H1 (cell line): ENCODE data around the gene ZNF3. TPM values are rescaled to one million over a fixed set of nuclear protein-coding genes. Genes with fewer than 3 reads are reported as not detected.

Source experiments
- CTCF ChIA-PET: fragments of 300-600 bp; sonication (Branson Sonifier 250); formaldehyde crosslinking; loops from one replicate; lab custom pipeline; 2021; ENCODE audit not compliant: partially characterized antibody; lab: Charles Lee
- POLR2A ChIA-PET: fragments of 300-600 bp; sonication (Branson Sonifier 250); formaldehyde crosslinking; loops from one replicate; lab custom pipeline; 2021; ENCODE audit warnings: inconsistent platforms; ENCODE audit not compliant: partially characterized antibody; lab: Charles Lee
- DNase-seq, 2 experiments: peaks; one replicate each; pipeline versions ENCODE4 v3.0.0 to v3.0.0-alpha.2; 2010 to 2022; ENCODE audit warnings: low spot score in 2 of 2, low read depth in 1 of 2, mixed read lengths in 1 of 2
- FAIRE-seq: peaks from 2 replicates; lab custom pipeline; 2011; peaks lifted over from hg19 to GRCh38; lab: Jason Lieb, UNC
- H2AFZ ChIP-seq: 2 replicates; pipeline ENCODE4 v1.8.1; 2012; ENCODE audit warnings: low read length, inconsistent platforms
- H2AK5ac ChIP-seq: 2 replicates; pipeline ENCODE4 v1.6.1; 2013; ENCODE audit warnings: low read depth, low read length
- H2BK120ac ChIP-seq: replicated peaks from 2 replicates; pipeline ENCODE3; 2013; ENCODE audit warnings: low read depth, low read length, inconsistent platforms
- H2BK12ac ChIP-seq: 2 replicates; pipeline ENCODE4 v1.6.1; 2013; ENCODE audit warnings: low read depth, low read length
- H2BK15ac ChIP-seq: 2 replicates; pipeline ENCODE4 v1.6.1; 2013; ENCODE audit warnings: low read length
- H2BK20ac ChIP-seq: 2 replicates; pipeline ENCODE4 v1.6.1; 2013; ENCODE audit warnings: low read length
- H2BK5ac ChIP-seq: 2 replicates; pipeline ENCODE4 v1.6.1; 2013; ENCODE audit warnings: low read depth, low read length
- H3K14ac ChIP-seq: 2 replicates; pipeline ENCODE4 v1.6.1; 2013; ENCODE audit warnings: inconsistent platforms; ENCODE audit not compliant: insufficient read length
- H3K18ac ChIP-seq: 2 replicates; pipeline ENCODE4 v1.6.1; 2013; ENCODE audit warnings: low read length; ENCODE audit errors: extremely low read depth
- H3K23ac ChIP-seq: 2 replicates; pipeline ENCODE4 v1.6.1; 2013; ENCODE audit warnings: inconsistent platforms; ENCODE audit not compliant: insufficient read length
- H3K23me2 ChIP-seq: 2 replicates; pipeline ENCODE4 v1.6.1; 2013; ENCODE audit warnings: low read depth, low read length
- H3K27ac ChIP-seq: 2 replicates; pipeline ENCODE4 v1.6.1; 2011; ENCODE audit warnings: low read depth, low read length, inconsistent platforms
- H3K27me3 ChIP-seq, 4 experiments: replicated peaks in 1 of 4; 1 replicate in 1 of 4; 2 replicates in 3 of 4; pipeline versions ENCODE4 v1.6.1 to v1.8.1; 2011 to 2013; ENCODE audit warnings: low read length in 3 of 4, mild to moderate bottlenecking in 3 of 4, inconsistent platforms in 2 of 4, mixed read lengths in 2 of 4, moderate library complexity in 1 of 4; ENCODE audit not compliant: control insufficient read depth in 3 of 4, insufficient read depth in 3 of 4; ENCODE audit errors: extremely low read depth in 1 of 4
- H3K36me3 ChIP-seq, 4 experiments: 2 replicates each; pipeline versions ENCODE4 v1.6.1 to v1.8.1; 2011 to 2013; ENCODE audit warnings: mild to moderate bottlenecking in 4 of 4, low read length in 3 of 4, moderate library complexity in 2 of 4, control low read depth in 1 of 4, inconsistent platforms in 1 of 4; ENCODE audit not compliant: insufficient read depth in 4 of 4, control insufficient read depth in 2 of 4
- H3K4ac ChIP-seq: replicated peaks from 2 replicates; pipeline ENCODE3; 2013; ENCODE audit warnings: low read length, low read depth, mixed read lengths, inconsistent platforms; ENCODE audit not compliant: insufficient read length
- H3K4me1 ChIP-seq, 4 experiments: replicated peaks in 1 of 4; 1 replicate in 1 of 4; 2 replicates in 3 of 4; pipeline versions ENCODE4 v1.6.1 to v1.8.1; 2011 to 2013; ENCODE audit warnings: low read length in 3 of 4, inconsistent platforms in 2 of 4, mixed read lengths in 1 of 4; ENCODE audit not compliant: insufficient read depth in 4 of 4, control insufficient read depth in 3 of 4
- H3K4me2 ChIP-seq, 2 experiments: 2 replicates each; pipeline versions ENCODE4 v1.6.1 to v1.8.1; 2011 to 2013; ENCODE audit warnings: low read depth in 2 of 2, low read length in 2 of 2, control low read depth in 1 of 2, inconsistent platforms in 1 of 2, mild to moderate bottlenecking in 1 of 2; ENCODE audit not compliant: insufficient read depth in 1 of 2
- H3K4me3 ChIP-seq, 4 experiments: fragments of 200-600, 300-600 bp in 1 of 4; sonication (generic), shearing (Covaris generic), sonication (Bioruptor Twin) in 1 of 4; 2 replicates each; pipeline versions ENCODE4 v1.5.1 to v1.8.1; 2011 to 2016; ENCODE audit warnings: low read length in 4 of 4, low read depth in 3 of 4, control low read depth in 2 of 4, inconsistent platforms in 2 of 4, mild to moderate bottlenecking in 2 of 4, mixed read lengths in 1 of 4, moderate library complexity in 1 of 4; ENCODE audit not compliant: insufficient read depth in 2 of 4; ENCODE audit errors: extremely low read depth in 1 of 4
- H3K56ac ChIP-seq: replicated peaks from 2 replicates; pipeline ENCODE3; 2013; ENCODE audit warnings: low read depth, mild to moderate bottlenecking, mixed read lengths, low read length, inconsistent platforms; ENCODE audit not compliant: insufficient read length
- H3K79me1 ChIP-seq: 2 replicates; pipeline ENCODE4 v1.6.1; 2013; ENCODE audit warnings: low read depth, low read length, control low read depth
- H3K79me2 ChIP-seq, 2 experiments: 2 replicates each; pipeline versions ENCODE4 v1.6.1 to v1.8.1; 2012 to 2013; ENCODE audit warnings: low read length in 2 of 2, mild to moderate bottlenecking in 2 of 2, inconsistent platforms in 1 of 2; ENCODE audit not compliant: insufficient read depth in 2 of 2, control insufficient read depth in 1 of 2
- H3K9ac ChIP-seq, 4 experiments: replicated peaks in 1 of 4; 1 replicate in 1 of 4; 2 replicates in 3 of 4; pipeline versions ENCODE4 v1.6.1 to v1.8.1; 2011 to 2013; ENCODE audit warnings: low read depth in 3 of 4, low read length in 3 of 4, control low read depth in 2 of 4, mild to moderate bottlenecking in 2 of 4, moderate library complexity in 2 of 4, inconsistent platforms in 1 of 4; ENCODE audit errors: extremely low read depth in 1 of 4
- H3K9me3 ChIP-seq, 2 experiments: 2 replicates each; pipeline versions ENCODE4 v1.6.1 to v1.8.1; 2012 to 2013; ENCODE audit warnings: mild to moderate bottlenecking in 2 of 2, moderate library complexity in 2 of 2, control low read depth in 1 of 2, inconsistent platforms in 1 of 2, low read depth in 1 of 2, low read length in 1 of 2, mixed read lengths in 1 of 2; ENCODE audit not compliant: insufficient read depth in 2 of 2
- H4K20me1 ChIP-seq, 2 experiments: replicated peaks in 1 of 2; 2 replicates each; pipeline versions ENCODE3 to v1.8.1; 2011 to 2013; ENCODE audit warnings: inconsistent platforms in 2 of 2, low read length in 2 of 2, mild to moderate bottlenecking in 1 of 2; ENCODE audit not compliant: insufficient read depth in 2 of 2, control insufficient read depth in 1 of 2
- H4K5ac ChIP-seq: 2 replicates; pipeline ENCODE4 v1.6.1; 2013; ENCODE audit warnings: low read length, low read depth, mixed read lengths, inconsistent platforms; ENCODE audit not compliant: insufficient read length
- H4K8ac ChIP-seq: 2 replicates; pipeline ENCODE4 v1.8.0; 2013; ENCODE audit warnings: mild to moderate bottlenecking, moderate library complexity, low read length, inconsistent platforms; ENCODE audit not compliant: insufficient read depth; ENCODE audit errors: extremely low read depth
- H4K91ac ChIP-seq: replicated peaks from 2 replicates; pipeline ENCODE3; 2013; ENCODE audit warnings: low read length, mixed read lengths, inconsistent platforms; ENCODE audit not compliant: insufficient read length
- BCL11A ChIP-seq, 2 experiments: IDR thresholded peaks; one replicate each; pipeline ENCODE4 v1.6.1; 2011; ENCODE audit warnings: low read depth in 2 of 2, low read length in 2 of 2, mild to moderate bottlenecking in 2 of 2
- EP300 ChIP-seq, 2 experiments: IDR thresholded peaks; 1 replicate in 1 of 2; 2 replicates in 1 of 2; pipeline ENCODE4 v1.6.1; 2011 to 2012; ENCODE audit warnings: low read depth in 2 of 2, low read length in 2 of 2, mild to moderate bottlenecking in 2 of 2, borderline replicate concordance in 1 of 2, inconsistent platforms in 1 of 2, moderate library complexity in 1 of 2
- FOSL1 ChIP-seq: IDR thresholded peaks from 2 replicates; pipeline ENCODE4 v1.6.1; 2011; ENCODE audit warnings: mild to moderate bottlenecking, low read depth, low read length, moderate library complexity; ENCODE audit not compliant: insufficient read depth
- GABPA ChIP-seq: IDR thresholded peaks from 2 replicates; pipeline ENCODE4 v1.6.1; 2011; ENCODE audit warnings: mild to moderate bottlenecking, low read length, moderate library complexity, borderline replicate concordance; ENCODE audit not compliant: insufficient read depth
- GTF2F1 ChIP-seq: IDR thresholded peaks from 2 replicates; pipeline ENCODE4 v1.6.1; 2012; ENCODE audit warnings: low read depth, low read length, improper control_type of control experiment, borderline replicate concordance
- PHF8 ChIP-seq: fragments of 200-600 bp; sonication (generic); conservative IDR thresholded peaks from 2 replicates; pipeline ENCODE4 v1.7.1; 2012; ENCODE audit warnings: low read depth, mild to moderate bottlenecking, inconsistent platforms, low read length, moderate library complexity
- POLR2A ChIP-seq, 2 experiments: IDR thresholded peaks; 1 replicate in 1 of 2; 2 replicates in 1 of 2; pipeline ENCODE4 v1.6.1; 2011; ENCODE audit warnings: low read depth in 2 of 2, low read length in 2 of 2, mild to moderate bottlenecking in 2 of 2; ENCODE audit errors: control extremely low read depth in 1 of 2
- POLR2AphosphoS5 ChIP-seq: IDR thresholded peaks from 2 replicates; pipeline ENCODE4 v1.6.1; 2011; ENCODE audit warnings: low read depth, low read length
- POU5F1 ChIP-seq: IDR thresholded peaks from 2 replicates; pipeline ENCODE4 v1.6.1; 2011; ENCODE audit warnings: low read depth, mild to moderate bottlenecking, low read length, moderate library complexity
- RNF2 ChIP-seq: fragments of 200-900, 300-1000 bp; sonication (generic); IDR thresholded peaks from 2 replicates; pipeline ENCODE4 v1.7.1; 2016; ENCODE audit warnings: borderline replicate concordance, low read depth, mild to moderate bottlenecking, antibody characterized with exemption, low read length; ENCODE audit not compliant: poor library complexity, severe bottlenecking; ENCODE audit errors: missing control alignments
- SP1 ChIP-seq: IDR thresholded peaks from 2 replicates; pipeline ENCODE4 v1.6.1; 2011; ENCODE audit warnings: low read depth, low read length
- SP4 ChIP-seq: IDR thresholded peaks from 2 replicates; pipeline ENCODE4 v1.6.1; 2012; ENCODE audit warnings: low read length, inconsistent platforms
- TCF12 ChIP-seq: IDR thresholded peaks from 2 replicates; pipeline ENCODE4 v1.6.1; 2011; ENCODE audit warnings: low read depth, mild to moderate bottlenecking, low read length
- WGBS, 2 experiments: shearing (Covaris generic) in 1 of 2; methylation state at CpG; one replicate each; pipeline versions ENCODE4 v1.1.6 to v1.1.7; 2013 to 2015; ENCODE audit warnings: low lambda C conversion rate in 2 of 2, mixed read lengths in 2 of 2, inconsistent platforms in 1 of 2, low coverage in 1 of 2, missing lambda C conversion rate in 1 of 2; ENCODE audit not compliant: insufficient replicate concordance in 2 of 2, insufficient coverage in 1 of 2, insufficient read length in 1 of 2; ENCODE audit errors: extremely low coverage in 1 of 2, missing lambda C conversion rate in 1 of 2; 5-methylcytosine and 5-hydroxymethylcytosine counted together
- polyA plus RNA-seq, 7 experiments: library from polyadenylated mRNA; depleted of rRNA in 3 of 7; stranded (reverse) in 5 of 7; unstranded in 2 of 7; fragments of >200 nt in 5 of 7; fragments of 200-250 nt in 2 of 7; gene quantifications; 1 replicate in 5 of 7; 2 replicates in 1 of 7; 4 replicates in 1 of 7; pipeline versions ENCODE4 v1.2.1 to v1.2.3, GENCODE V29; 2011 to 2013; ENCODE audit warnings: missing spikeins in 2 of 7, mixed read lengths in 2 of 7
- total RNA-seq: library from RNA; stranded (reverse); fragmentation: NEBNext Ultra II Directional; extraction: Animal tissue kit (Norgen Biotek cat#: 25700); gene quantifications from 2 replicates; pipeline ENCODE4 v1.2.1, GENCODE V29; 2021

The ZNF3 gene
- total and polyA plus RNA-seq, 2 of the 8 experiments (the other 6 are each of a cell fraction or from before 2014, with no cell fraction given), result 26.9 to 49.1 TPM

- Histone ChIP-seq H3K9ac (no peak overlapping the region), H3K18ac (no peak overlapping the region), H2BK12ac (no peak overlapping the region), H2BK15ac (no peak overlapping the region), H3K36me3 (peaks cover 38 to 60% (median 50%) of the 10 kb centered on the region in 4 experiments), H3K56ac (no peak overlapping the region), H4K91ac (no peak overlapping the region), H3K79me2 (peaks cover 32 to 52% of the 10 kb centered on the region in 2 experiments), H3K14ac (no peak overlapping the region), H3K4me2 (no peak overlapping the region; a peak in 1 of 4 replicates), H3K4me1 (peaks cover 0 to 9% (median 4%) of the 10 kb centered on the region in 4 experiments; a peak in 3 of 7 replicates), H2BK20ac (no peak overlapping the region), H2BK5ac (no peak overlapping the region), H2AK5ac (no peak overlapping the region; the same call in 1 of the 2 replicates), H3K23me2 (peaks cover 6% of the 10 kb centered on the region; the same call in 1 of the 2 replicates), H3K27me3 (no peaks in the 10 kb centered on the region; a peak in 1 of 7 replicates), H2BK120ac (no peak overlapping the region), H3K9me3 (peaks cover 20 to 24% of the 10 kb centered on the region in 2 experiments), H3K4ac (no peak overlapping the region), H4K8ac (no peak overlapping the region), H3K23ac (no peak overlapping the region), H2AFZ (no peak overlapping the region), H3K4me3 (no peak overlapping the region), H4K5ac (no peak overlapping the region), H3K79me1 (peaks cover 4% of the 10 kb centered on the region), H3K27ac (no peak overlapping the region), H4K20me1 (peaks cover 1 to 3% of the 10 kb centered on the region in 2 experiments)
- DNase-seq (no peak), FAIRE-seq (no peak)
- WGBS, 2 experiments, result 87% methylated on average over 7 of the region's 7 CpGs; no CpG with 5 or more reads in 1 of the 2 experiments
- no peak for TF ChIP-seq BCL11A (IDR thresholded peaks at IDR 0.05; ENCODE audit: low read depth in 2 of 2, low read length in 2 of 2)
- TF ChIP-seq SP1, result no peak
- no peak for TF ChIP-seq TCF12
- TF ChIP-seq EP300 (IDR thresholded peaks at IDR 0.05; ENCODE audit: borderline replicate concordance in 1 of 2, low read depth in 2 of 2, low read length in 2 of 2), result no peak
- TF ChIP-seq SP4, result no peak
- TF ChIP-seq FOSL1, result no peak
- TF ChIP-seq POU5F1, result no peak
- no peak for TF ChIP-seq GABPA
- no peak for TF ChIP-seq RNF2
- peak in 1 of 2 experiments; percentile 16; a peak in 1 of 3 replicates for TF ChIP-seq POLR2A (IDR thresholded peaks at IDR 0.05; ENCODE audit: control extremely low read depth in 1 of 2, low read depth in 2 of 2, low read length in 2 of 2)
- no peak for TF ChIP-seq PHF8
- no peak for TF ChIP-seq GTF2F1
- TF ChIP-seq POLR2AphosphoS5, result peak; percentile 25
- ChIA-PET CTCF (interaction anchor here (0.8 to 1.3 kb wide), 3 partner anchors 10 to 57 kb away, joined by 3 read pairs; no protein-coding TSS in a partner anchor), POLR2A (interaction anchor here (0.6 to 19.6 kb wide), 6 partner anchors 9 to 707 kb away, joined by 3 to 722 read pairs (median 116); partner anchors contain the start of genes AP4M1, MCM7 and ZSCAN21)
Measured at GRCh38 chr7:100079024-100079560, 2.4 kb downstream of the ZNF3 start.
